Tongue (tissue), 3 donors: ENCODE data around the gene ABHD17B. TPM values are rescaled to one million over a fixed set of nuclear protein-coding genes. Genes with fewer than 3 reads are reported as not detected.

Source experiments
- DNase-seq: peaks from one replicate; pipeline ENCODE4 v3.0.0-alpha.2; 2015
- small RNA-seq: library from RNA; depleted of rRNA; stranded (forward); fragments of <200 nt; gene quantifications from one replicate; pipeline ENCODE3, GENCODE V24; 2014; ENCODE audit warnings: low replicate concordance
- total RNA-seq: library from RNA; depleted of rRNA; stranded (reverse); fragments of >200 nt; gene quantifications from one replicate; pipeline ENCODE4 v1.2.3, GENCODE V29; 2014

Gene ABHD17B
- total RNA-seq, 1 donor from 2014 or later, result 49.5 TPM

DNA sequence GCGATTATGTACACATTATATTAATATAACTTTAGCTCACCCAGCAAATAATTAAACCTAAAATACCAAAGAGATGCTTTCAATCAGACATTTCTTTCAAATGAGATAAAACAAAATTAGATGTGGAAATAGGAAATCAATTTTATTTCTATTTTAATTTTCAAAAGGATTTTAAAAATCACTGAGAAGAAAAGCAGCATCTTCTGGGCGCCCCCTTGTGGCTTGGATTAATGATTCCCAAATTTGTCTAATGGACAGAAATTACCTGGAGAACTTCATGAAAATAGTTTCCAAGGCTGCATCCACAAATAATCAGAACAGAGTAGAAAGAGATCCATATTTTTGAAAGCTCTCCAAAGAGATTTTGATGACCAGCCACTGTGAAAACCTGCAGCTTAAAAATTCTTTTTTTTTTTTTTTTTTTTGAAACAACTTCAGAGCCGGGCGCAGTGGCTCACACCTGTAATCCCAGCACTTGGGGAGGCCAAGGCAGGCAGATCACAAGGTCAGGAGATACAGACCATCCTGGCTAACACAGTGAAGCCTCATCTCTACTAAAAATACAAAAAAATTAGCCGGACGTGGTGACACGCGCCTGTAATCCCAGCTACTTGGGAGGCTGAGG, 91.8 kb downstream of the ABHD17B start:
- peak; percentile 78 for DNase-seq

DNA sequence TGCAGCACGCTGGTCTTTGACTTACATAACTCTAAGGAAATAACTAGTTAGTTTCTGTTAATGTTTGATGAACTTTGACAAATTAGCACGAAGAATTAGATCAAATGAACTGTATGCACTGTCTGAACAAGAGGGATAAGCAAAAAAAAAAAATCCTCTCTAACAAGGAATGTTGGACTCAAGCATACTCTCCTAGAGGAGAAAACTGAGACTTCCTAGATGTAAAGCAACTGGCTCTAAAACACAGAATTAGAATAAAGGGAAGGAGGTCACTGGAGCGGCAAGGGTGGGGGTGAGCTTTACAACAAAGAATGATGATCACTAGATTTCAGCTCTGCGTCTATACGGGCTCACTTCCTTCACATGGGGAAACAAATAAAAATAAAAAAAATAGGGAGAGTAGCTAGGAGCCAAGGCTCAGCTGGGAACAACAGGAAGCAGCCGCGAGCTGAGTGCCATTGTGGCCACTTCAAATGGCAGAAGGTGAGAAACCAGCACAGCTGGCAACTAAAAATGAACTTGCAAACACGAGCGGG, 94.0 kb downstream of the ABHD17B start:
- no peak for DNase-seq

Small RNA genes within 50 kb of the gene (small RNA-seq; reads per million reads assigned to genes)
- not detected for gene RF00019

Other genes with a start within 250 kb of the ABHD17B start
- gene CEMIP2, start 142.7 kb downstream of the ABHD17B start, total RNA-seq, result 44.5 TPM
- 16.7 TPM for gene C9orf85, start 446 bp upstream of the ABHD17B start, total RNA-seq
- gene C9orf57, start 149.4 kb upstream of the ABHD17B start, total RNA-seq, result not detected
- gene GDA, start 238.2 kb upstream of the ABHD17B start, total RNA-seq, result 1.8 TPM